NCI-H1092 treated with DMSO at 0.1 percent for 48 hours (cell line): ENCODE measurements around the gene NALCN.

ENCODE experiments used
- DNase-seq: peaks from one replicate; lab custom pipeline; 2025; lab: John Stamatoyannopoulos, UW

Gene NALCN

DNA sequence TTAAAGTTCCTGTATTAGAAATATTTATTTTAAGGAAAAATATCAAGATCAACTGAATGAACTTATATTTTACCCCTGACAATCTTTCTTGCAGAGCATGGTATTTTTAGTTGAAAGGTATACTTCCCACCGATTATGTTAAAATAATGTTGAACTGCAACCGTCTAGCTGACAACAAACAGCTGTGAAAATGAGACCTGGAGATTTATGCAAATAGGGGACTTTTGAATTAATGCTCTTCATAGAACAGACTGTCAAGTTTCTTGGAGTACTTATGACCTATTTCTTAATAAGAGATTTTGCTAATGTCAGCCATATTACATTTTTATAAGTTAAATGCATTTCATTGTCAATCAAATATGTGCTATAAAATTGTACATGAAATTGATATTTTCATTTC, 210.9 kb downstream of the NALCN start:
- DNase-seq: no peak

DNA sequence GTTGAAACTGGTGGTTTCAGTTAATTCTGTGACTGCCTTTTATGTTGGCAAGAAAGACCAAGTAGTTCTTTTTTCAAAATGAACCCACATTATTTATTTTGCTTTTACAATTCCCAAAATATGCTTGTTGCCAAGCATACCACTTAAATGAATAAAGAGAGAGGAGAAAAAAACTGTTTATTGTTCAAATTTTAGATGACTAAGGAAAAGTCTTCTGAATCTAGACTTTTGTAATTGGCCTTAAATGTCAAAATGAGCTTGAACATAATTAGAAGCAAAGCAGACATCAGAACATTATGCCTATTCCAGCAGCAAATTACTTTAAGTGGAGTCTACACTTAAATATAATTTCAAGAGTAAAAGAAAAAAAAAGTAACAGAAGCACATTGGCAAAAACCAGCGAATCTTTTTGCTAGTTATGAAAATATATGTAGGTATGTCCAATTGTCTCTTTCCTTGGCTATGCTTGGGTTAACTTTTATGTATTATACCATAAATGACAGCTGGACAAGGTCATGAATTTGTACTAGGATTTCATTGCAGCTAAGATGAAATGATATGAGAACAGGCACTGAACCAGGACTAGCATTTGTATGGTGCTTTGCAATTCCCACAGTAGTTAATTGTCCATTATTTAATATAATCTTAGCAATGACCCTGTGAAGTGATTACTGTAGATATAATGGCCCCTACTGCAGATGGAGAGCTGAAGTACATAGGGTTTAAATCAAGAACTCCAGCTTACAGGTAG, 211.9 kb downstream of the NALCN start:
- DNase-seq: peak; percentile 24

- no peak for DNase-seq
Observed at GRCh38 chr13:101202590-101202989, 213.7 kb downstream of the NALCN start.

GRCh38 chr13:101190976-101191375, 225.3 kb downstream of the NALCN start:
- no peak for DNase-seq

DNA sequence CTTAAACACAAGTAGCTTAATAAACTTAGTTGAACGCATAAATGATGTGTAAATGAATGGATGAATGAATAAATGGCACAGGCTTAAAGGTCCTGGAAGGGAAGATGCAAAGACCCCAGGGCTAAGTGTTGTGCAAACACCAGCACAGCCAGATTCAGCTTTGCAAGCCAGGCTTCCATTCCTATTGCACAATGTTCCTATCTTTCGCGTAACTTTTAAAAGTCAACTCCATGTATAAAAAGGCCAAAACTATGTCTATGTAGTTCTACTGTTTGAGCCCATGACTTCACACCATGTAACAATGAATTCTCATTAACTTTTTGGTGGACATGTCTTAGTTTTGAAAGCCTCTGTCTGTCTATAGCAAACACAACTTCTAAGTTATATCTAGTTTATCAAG, 226.0 kb downstream of the NALCN start:
- no peak for DNase-seq

- DNase-seq: no peak
Observed at GRCh38 chr13:101185606-101186005, 230.7 kb downstream of the NALCN start.

- DNase-seq: no peak
Observed at GRCh38 chr13:101181076-101181685, 235.1 kb downstream of the NALCN start.

DNA sequence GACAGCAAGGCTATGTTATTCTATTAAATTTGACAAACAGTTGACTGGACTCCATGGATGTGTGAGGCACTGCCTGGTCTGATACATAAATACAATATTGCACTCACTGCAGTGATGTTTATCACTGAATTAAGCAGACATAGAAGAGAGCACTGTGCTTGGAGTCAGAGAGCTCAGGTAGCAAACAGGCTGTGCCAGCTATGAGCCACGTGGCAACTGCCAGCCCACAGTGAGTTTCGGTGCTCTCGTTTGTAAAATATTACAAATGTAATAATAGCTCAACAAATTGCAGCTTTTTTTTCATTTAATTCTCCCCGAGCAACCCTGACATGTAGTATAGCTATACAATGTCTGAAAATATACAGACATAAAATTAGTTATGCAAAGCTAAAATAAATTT, 237.3 kb downstream of the NALCN start:
- DNase-seq: no peak

- no peak for DNase-seq
Observed at GRCh38 chr13:101178406-101178805, 237.9 kb downstream of the NALCN start.

GRCh38 chr13:101170306-101170705, 246.0 kb downstream of the NALCN start:
- DNase-seq: no peak

DNA sequence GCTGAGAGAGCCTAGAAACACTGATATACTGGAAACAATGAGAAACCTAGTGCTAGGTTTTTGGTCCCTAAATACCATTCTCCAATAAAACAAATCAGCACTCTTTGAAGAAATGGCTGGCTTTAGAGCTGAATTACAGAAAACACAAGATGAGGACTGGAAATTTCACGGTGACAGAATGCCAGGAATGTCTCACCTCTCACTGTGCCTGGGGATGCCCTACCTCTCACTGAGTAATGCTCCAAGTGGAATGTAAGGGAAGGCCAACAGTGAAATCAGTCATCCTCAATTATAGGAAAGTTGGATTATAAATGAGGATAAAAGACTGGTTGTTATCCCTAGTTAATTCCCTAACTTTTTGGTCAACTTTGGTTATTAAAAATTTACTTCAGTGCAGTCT, 259.0 kb downstream of the NALCN start:
- DNase-seq: no peak

- no peak for DNase-seq
Observed at GRCh38 chr13:101155920-101156319, 260.4 kb downstream of the NALCN start.

DNA sequence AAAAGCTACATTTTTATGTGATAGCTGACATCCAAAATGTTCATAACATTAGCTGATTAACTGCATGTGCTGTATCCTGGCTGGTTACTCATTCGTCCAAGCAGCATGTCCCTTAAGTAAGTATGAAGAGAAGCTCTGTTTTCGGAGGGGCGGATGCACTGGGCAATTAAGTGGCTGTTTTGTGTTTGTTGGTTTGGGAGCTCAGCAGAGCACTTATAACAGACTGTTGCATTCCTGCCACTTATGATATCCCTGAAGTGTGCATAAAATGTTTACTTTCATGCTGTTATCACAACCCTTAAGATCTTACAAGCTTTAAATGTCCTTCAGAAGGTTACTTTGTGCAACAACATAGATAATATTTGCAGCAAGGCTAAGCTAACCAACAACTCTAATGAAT, 264.1 kb downstream of the NALCN start:
- DNase-seq: peak; percentile 27

DNA sequence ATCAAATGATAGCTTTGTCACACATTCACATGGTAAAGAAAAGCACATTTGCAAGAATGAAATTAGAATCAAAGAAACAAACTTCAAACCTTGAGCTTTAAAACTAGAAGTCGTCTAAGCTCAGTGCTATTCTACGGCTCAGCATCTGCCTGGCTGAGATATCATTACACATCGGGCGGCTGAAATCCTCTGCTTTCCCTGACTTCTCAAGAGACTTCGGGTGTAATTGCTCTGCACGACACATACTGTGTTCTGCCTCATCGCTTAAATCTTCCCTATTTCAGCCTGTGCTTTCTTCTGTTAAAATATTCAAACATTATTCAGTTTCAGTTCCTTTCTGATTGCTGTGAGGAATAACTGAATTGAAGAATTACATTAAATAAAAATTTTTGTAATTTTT, 265.3 kb downstream of the NALCN start:
- DNase-seq: peak; percentile 19

DNA sequence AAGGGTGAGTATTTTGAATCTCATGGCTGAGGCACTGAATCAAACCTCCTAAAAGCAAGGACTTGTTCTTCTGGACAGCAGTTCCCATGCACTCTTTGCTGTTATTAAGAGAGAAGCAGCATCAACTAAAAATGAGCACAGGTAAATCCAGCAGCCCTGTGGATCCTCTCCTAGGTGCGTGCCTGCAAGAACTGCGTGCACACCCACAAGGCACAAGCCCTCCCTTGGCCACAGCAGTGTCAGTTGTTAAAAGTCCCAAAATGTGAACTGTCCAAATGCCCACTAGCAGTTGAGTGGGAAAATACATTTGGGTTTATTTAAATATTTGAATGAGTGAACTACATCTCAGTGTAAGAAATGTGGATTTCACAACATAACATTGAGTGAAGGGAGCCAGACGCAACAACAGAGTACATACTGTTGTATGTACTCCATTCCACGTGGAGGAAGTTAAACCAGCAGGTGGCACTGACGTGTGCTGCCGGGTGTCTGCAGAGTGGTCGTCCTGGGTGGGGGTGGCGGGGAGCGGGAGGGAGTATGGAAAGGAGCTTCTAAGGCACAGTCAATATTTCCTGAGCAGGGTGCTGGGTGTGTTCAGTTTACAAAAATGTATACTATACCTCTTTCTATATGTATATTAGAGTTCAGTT, 266.4 kb downstream of the NALCN start:
- peak; percentile 57 for DNase-seq

DNA sequence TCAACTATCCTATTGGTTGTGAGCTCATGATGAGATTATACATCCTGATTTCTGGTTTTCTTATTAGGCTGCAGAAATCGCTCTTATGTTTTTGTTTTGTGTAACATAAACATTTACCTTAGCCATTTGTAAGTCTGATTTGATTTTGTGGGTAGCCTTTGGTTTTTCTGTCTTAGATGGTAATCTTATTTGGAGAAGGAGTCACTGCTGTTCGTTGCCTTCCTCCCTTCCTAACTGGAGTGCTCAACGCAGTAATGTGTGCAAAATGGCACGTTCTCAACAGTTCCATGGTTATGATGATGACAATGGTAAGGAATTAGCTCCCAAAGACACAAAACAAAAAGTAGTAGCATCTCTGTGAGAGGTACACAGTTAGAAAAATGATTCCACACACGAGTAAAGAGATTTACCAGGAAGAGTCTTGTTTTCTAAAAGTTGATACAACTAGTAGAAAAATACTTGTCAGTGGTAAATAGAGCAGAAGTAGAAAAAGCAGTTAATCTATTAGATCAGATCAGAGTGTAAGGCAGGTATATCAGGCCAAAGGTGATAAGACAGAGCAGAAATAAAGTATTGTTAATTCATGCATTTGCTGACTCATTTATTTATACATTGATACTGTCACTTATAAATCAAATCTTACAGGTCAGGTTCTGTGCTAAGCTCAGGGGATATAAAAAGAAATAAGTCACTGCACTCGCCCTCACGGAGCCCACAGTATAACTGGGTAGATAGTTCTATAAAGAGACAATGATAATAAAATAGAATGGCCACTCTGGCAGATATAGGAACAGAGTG, 270.0 kb downstream of the NALCN start:
- no peak for DNase-seq

DNA sequence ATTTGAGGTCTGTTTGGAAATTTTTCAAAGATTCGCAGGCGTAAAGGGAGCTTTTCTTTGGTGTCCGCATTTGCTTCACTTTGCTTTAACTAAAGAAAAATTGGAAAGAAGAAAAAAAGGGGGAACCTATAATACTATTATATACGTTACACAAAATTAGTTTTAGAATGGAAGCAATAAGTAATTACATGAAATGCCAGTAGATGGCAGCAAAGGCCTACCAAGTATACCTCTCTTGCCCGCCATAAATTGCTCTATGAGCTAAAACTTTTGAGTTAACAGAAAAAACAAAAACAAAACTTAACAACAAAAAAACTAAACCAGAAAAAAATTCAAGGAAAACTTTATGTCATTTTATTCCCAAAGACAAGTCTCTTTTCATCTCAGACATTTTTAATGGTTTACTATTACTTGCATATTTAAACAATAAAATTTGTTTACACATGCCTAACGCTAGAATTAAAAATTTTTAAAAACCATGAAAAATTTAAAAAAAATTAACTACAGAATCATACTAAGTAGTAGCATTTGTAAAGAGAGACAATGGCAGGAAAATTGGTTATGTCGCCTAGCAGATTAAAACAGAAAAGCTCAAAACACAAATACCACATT, 271.4 kb downstream of the NALCN start:
- peak; percentile 72 for DNase-seq

DNA sequence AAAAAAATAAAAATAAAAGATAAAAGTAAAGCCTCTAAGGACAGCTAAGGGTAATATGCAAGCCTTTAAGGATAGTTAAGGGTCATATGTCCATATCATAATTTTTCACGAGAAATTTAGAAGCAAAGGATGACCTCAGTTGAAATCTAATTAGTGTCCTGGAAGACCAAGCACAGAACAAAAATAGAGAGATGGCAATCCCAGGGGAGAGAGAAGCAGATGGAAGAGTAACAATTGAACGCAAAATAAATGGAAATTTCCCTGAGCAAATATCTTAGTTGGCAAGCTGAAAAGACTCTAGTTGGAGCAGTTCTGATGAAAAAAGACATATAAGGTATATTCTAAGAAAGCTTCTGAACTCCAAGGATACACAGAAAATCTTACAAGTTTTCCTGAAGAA, 275.4 kb downstream of the NALCN start:
- no peak for DNase-seq

DNA sequence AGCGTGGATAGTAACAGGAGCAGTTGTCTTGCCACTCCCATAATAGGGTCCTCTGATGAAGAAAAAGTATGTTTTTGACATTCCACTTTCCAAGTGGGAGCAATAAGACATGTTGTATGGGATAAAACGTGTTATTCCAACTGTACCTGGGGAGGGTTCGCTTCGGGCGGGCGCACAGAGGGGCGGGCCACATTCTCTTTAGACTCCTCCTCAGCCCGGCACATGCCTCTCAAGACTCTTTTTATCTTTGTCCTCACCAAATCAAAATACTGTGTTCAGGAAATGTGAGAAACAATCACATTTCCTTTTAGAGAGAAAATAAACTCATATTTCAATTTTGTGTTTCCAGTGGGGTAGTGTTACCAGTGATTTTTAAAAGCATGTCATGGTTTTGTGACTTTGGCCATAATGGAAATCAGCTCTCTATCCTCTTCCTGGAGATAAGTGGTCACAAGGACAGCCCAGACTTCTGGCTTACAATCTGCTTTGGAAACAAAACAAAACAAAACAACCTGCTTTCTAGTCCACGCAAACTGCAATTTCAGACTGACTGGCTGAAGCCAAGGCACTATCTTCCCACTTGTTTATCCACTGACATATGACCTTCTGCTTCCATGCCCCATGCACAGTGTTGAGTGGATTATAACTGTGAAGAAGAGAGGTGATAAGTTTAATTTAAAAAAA, 276.1 kb downstream of the NALCN start:
- no peak for DNase-seq

DNA sequence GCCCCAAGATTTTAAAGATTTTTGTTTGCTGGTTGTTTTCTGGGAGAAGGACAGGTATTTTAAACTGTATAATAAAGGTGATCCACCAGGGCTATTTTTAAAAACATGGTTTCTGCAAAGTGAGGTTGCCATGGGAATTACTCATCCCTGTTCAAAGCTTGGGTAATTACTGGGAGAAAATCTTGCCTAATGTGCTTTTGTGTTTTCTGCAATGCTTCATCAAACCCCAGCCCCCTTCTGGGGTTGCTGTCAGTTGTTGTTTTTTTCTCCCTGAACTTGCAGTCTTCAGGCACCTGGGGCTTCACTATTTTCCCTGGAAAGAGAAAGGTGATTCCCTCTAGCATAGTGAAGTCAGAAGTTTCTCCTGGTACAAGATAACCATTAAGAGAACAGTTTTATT, 277.2 kb downstream of the NALCN start:
- DNase-seq: no peak

DNA sequence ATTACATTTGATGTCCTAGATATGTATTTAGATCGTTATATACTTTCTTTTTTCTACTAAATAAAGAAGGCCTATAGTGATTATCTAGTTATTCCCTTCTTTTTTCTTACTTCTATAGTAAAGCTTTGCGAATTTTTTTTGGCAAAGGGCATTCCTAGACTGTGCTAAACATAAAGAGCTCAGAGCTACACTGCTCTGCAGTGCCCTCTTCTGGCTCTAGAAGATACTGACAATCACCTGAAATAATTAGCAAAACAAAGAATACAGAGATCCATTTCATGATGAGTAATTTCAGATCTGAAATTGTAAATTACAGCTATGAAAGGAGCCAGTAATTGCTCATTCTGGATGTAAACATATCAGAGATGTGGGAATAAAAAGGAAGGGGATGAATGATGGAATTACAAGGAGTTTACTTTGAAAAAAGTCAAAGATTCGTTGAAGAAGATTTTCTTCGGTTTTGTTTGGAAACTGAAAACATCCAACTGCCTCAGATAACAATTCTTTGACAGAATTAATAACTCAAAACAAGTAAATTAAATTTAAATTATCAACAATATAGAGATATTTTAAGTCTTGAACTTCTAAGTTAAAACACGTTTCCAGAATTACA, 288.5 kb downstream of the NALCN start:
- peak; percentile 66 for DNase-seq
